SJCRH30 (cell line): Measurements from ENCODE around the gene UQCR11. TPM values are rescaled to one million over a fixed set of nuclear protein-coding genes. Genes with fewer than 3 reads are reported as not detected.

Experiments used
- DNase-seq, 2 experiments: peaks; one replicate each; pipeline ENCODE4 v3.0.0-alpha.2; 2015 to 2020
- H3K27ac ChIP-seq: fragments of 250-450 bp; sonication (Bioruptor Pico); 2 replicates; pipeline ENCODE4 v1.5.1; 2020; ENCODE audit warnings: mild to moderate bottlenecking, moderate library complexity
- H3K27me3 ChIP-seq: fragments of 250-450 bp; sonication (Bioruptor Pico); 2 replicates; pipeline ENCODE4 v1.5.1; 2020; ENCODE audit warnings: mild to moderate bottlenecking, moderate library complexity
- H3K36me3 ChIP-seq: fragments of 250-450 bp; sonication (Bioruptor Pico); 2 replicates; pipeline ENCODE4 v1.5.1; 2020; ENCODE audit warnings: mild to moderate bottlenecking, moderate library complexity
- H3K4me1 ChIP-seq: fragments of 250-450 bp; sonication (Bioruptor Pico); 2 replicates; pipeline ENCODE4 v1.5.1; 2020; ENCODE audit warnings: mild to moderate bottlenecking, moderate library complexity
- H3K4me3 ChIP-seq: fragments of 250-450 bp; sonication (Bioruptor Pico); 2 replicates; pipeline ENCODE4 v1.5.1; 2020; ENCODE audit warnings: mild to moderate bottlenecking, moderate library complexity
- H3K9me3 ChIP-seq: fragments of 250-450 bp; sonication (Bioruptor Pico); replicated peaks from 2 replicates; pipeline ENCODE4 v1.5.1; 2020; ENCODE audit warnings: mild to moderate bottlenecking, moderate library complexity
- total RNA-seq: library from RNA; depleted of rRNA; stranded (reverse); fragments of >200 nt; shearing (Covaris generic); gene quantifications from 2 replicates; pipeline ENCODE4 v1.2.3, GENCODE V29; 2014; rRNA removed

The UQCR11 gene
- 95.0 and 100 TPM in 2 replicates for total RNA-seq

GRCh38 chr19:1605236-1606137 lies at the start of gene UQCR11:
Gene UQCR11 (minus strand): TSS chr19:1605462. CDS start chr19:1605409, 53 bp downstream.
- Histone ChIP-seq H3K9me3 (no peaks in the 10 kb centered on the region), H3K4me1 (no peaks in the 10 kb centered on the region; the same call in 1 of the 2 replicates), H3K36me3 (no peaks in the 10 kb centered on the region; the same call in 1 of the 2 replicates), H3K27me3 (no peaks in the 10 kb centered on the region), H3K27ac (peak within 1 kb of the TSS; percentile 47), H3K4me3 (peak within 1 kb of the TSS; percentile 97)
- DNase-seq, result peak; percentile 94 to 95

DNA sequence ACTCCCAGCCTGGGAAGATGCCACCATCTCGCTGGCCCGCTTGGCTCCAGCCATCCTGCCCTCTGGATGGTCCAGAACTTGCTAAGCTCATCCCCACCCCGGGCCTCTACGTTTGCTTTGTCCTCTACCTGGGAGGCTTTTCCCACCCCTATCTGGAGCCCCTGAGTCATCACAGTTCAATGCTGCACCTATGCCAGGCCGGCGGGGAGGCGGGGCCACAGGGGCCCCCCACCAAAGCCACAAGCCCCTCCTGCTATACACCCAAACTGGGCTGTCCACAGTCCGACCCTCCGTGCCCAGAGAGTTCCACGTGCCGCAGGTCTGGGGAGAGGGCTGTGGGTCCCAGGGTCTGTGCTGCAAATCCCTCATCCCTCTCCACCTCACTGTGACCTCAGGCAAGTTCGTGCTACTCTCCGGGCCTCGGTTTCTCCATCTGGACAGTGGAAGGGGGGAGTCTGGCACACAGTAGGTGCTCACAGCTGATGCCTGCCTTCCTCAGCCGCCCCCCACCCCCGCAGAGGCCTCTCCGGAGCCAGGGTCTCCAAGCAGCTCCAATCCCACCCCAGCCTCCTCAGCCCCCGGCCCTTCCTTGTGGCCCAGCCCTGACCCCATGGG lies 49.0 kb upstream of the UQCR11 start:
- DNase-seq, result no peak
- no peak overlapping the region for H3K27ac ChIP-seq
- H3K36me3 ChIP-seq, result peaks cover 9% of the 10 kb centered on the region
- no peaks in the 10 kb centered on the region for H3K9me3 ChIP-seq
- no peak overlapping the region for H3K4me3 ChIP-seq
- H3K4me1 ChIP-seq, result peaks cover 23% of the 10 kb centered on the region
- peaks cover 14% of the 10 kb centered on the region for H3K27me3 ChIP-seq

- no peaks in the 10 kb centered on the region for H3K9me3 ChIP-seq
- peaks cover 7% of the 10 kb centered on the region; the same call in 1 of the 2 replicates for H3K27me3 ChIP-seq
- H3K4me3 ChIP-seq, result peak overlapping the region; percentile 73
- no peak for DNase-seq
- H3K36me3 ChIP-seq, result peaks cover 19% of the 10 kb centered on the region
- peaks cover 20% of the 10 kb centered on the region for H3K4me1 ChIP-seq
- peak overlapping the region; percentile 100 for H3K27ac ChIP-seq
These were observed 48.0 kb upstream of the UQCR11 start for GRCh38 chr19:1653300-1653628.

DNA sequence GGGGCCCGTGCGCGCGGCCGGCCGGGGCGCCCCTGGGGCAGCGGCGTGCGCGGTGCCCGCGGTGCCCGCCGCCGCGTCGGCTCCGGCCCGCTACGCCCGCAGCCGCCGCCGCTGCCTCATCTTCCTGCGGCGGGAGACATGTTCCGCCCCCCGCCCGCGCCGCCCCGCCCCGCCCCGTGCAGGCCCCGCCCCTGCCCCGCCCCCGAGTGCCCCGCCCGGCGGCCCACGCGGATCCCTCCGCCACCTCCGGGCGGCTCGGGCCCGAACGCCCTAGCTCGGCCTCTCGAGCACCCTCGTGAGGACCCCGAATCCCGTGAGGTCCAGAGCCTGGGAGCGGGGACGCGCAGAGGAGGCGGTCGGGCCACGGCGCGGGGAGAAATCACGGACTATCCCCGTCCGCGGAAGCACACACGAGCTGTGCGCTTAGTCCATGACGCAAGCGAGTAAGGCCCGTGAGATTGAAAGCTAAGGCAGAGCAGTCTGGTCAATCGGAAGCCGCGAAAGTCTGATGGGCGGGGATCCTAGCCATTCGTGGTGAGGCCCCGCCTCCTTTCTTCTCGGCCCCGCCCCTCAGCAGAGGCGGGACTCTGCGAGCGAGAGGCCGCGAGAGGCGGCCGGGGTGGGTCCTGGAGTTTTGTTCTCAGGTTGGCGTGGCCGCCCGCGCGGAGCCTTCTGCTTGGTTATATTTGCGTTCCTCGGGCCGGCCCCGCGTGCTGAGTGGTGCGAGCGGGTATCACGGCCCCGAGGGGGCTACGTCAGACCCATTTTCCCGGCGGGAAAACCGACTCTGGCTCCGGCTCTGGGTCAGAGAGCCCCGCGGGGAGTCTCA lies 47.4 kb upstream of the UQCR11 start, which contains the start of gene TCF3:
TCF3 (minus strand) TSS at position 145 of the 829 bp plus-strand sequence. CDS start 2,367 bp downstream, outside the sequence.
- H3K4me3 ChIP-seq, result peak within 1 kb of the TSS; percentile 93
- H3K27me3 ChIP-seq, result 0 out of 2 replicates have a peak, but pooled peaks cover 1% of the 10 kb centered on the region
- peak within 1 kb of the TSS; percentile 100 for H3K27ac ChIP-seq
- H3K36me3 ChIP-seq, result peaks cover 25% of the 10 kb centered on the region
- H3K9me3 ChIP-seq, result no peaks in the 10 kb centered on the region
- H3K4me1 ChIP-seq, result peaks cover 14% of the 10 kb centered on the region
- DNase-seq, result peak; percentile 97 to 98

- Histone ChIP-seq H3K4me3 (peak overlapping the region; percentile 93), H3K27ac (peak overlapping the region; percentile 49; the same call in 1 of the 2 replicates), H3K36me3 (peaks cover 29% of the 10 kb centered on the region), H3K9me3 (no peaks in the 10 kb centered on the region), H3K27me3 (no peaks in the 10 kb centered on the region), H3K4me1 (peaks cover 11% of the 10 kb centered on the region; the same call in 1 of the 2 replicates)
- DNase-seq, result peak in 1 of 2 experiments; percentile 43
These were observed 46.5 kb upstream of the UQCR11 start for GRCh38 chr19:1651568-1652291.

- peak overlapping the region; percentile 49; the same call in 1 of the 2 replicates for H3K27ac ChIP-seq
- peak in 1 of 2 experiments; percentile 41 for DNase-seq
These were observed 45.6 kb upstream of the UQCR11 start for GRCh38 chr19:1650650-1651567.

GRCh38 chr19:1649706-1650649 lies 44.7 kb upstream of the UQCR11 start:
- 0 out of 2 replicates have a peak overlapping the region, but pooled peaks have one; percentile 93 for H3K4me3 ChIP-seq

More at GRCh38 chr19:1650650-1651567, 45.6 kb upstream of the UQCR11 start:
- Histone ChIP-seq H3K27me3 (no peaks in the 10 kb centered on the region), H3K36me3 (peaks cover 36% of the 10 kb centered on the region), H3K9me3 (no peaks in the 10 kb centered on the region), H3K4me1 (peaks cover 9% of the 10 kb centered on the region; the same call in 1 of the 2 replicates), H3K4me3 (peak overlapping the region; percentile 93)

DNA sequence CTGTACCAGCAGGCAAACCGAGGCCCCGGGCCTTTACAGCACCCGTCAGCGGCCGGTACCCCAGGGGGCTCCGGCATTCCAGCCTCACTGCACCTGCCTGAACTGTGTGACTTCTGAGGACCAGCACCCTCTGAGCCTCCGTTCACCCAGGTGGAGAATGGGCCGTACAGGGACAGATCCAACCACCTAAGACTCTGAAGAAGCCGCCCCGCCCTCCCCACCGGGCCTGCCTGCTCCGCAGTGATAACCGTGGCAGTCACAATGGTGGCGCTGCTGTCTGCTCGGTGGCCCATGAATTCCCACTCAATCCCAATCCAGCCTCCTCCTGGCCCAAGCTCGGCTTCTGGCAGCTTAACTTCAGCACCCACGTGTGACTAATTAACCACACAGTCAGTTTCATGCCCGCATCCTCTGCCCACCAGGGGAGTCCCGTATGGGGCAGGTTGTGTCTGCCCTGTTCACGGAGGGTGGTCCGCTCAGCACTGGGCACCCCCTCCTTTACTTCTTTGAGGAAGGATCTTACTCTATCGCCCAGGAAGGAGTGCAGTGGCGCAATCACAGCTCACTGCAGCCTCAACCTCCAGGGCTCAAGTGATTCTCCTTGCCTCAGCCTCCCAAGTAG lies 43.8 kb upstream of the UQCR11 start:
- no peak for DNase-seq

More at GRCh38 chr19:1649706-1650649, 44.7 kb upstream of the UQCR11 start:
- H3K36me3 ChIP-seq, result peaks cover 39% of the 10 kb centered on the region
- H3K9me3 ChIP-seq, result no peaks in the 10 kb centered on the region
- H3K4me1 ChIP-seq, result peaks cover under 1% of the 10 kb centered on the region; the same call in 1 of the 2 replicates
- H3K27me3 ChIP-seq, result no peaks in the 10 kb centered on the region
- no peak overlapping the region for H3K27ac ChIP-seq
- no peak for DNase-seq

GRCh38 chr19:1648459-1648849 lies 43.2 kb upstream of the UQCR11 start:
- no peaks in the 10 kb centered on the region for H3K9me3 ChIP-seq
- no peaks in the 10 kb centered on the region for H3K4me1 ChIP-seq
- no peaks in the 10 kb centered on the region for H3K27me3 ChIP-seq
- H3K27ac ChIP-seq, result no peak overlapping the region
- H3K36me3 ChIP-seq, result peaks cover 47% of the 10 kb centered on the region
- no peak overlapping the region for H3K4me3 ChIP-seq
- DNase-seq, result no peak

More for the DNA sequence above, 43.8 kb upstream of the UQCR11 start:
- Histone ChIP-seq H3K4me3 (no peak overlapping the region), H3K9me3 (no peaks in the 10 kb centered on the region), H3K36me3 (peaks cover 45% of the 10 kb centered on the region), H3K4me1 (no peaks in the 10 kb centered on the region), H3K27me3 (no peaks in the 10 kb centered on the region), H3K27ac (no peak overlapping the region)

- no peak overlapping the region for H3K4me3 ChIP-seq
- H3K27ac ChIP-seq, result no peak overlapping the region
- H3K4me1 ChIP-seq, result no peaks in the 10 kb centered on the region
- H3K27me3 ChIP-seq, result no peaks in the 10 kb centered on the region
- peaks cover 50% of the 10 kb centered on the region for H3K36me3 ChIP-seq
- no peak for DNase-seq
- H3K9me3 ChIP-seq, result no peaks in the 10 kb centered on the region
These were observed 42.5 kb upstream of the UQCR11 start for GRCh38 chr19:1647501-1648458.
